ENCODE data around the gene WIF1.
A peak's percentile ranks its signal among the peaks of the same experiment; 100 is the strongest.

DNA sequence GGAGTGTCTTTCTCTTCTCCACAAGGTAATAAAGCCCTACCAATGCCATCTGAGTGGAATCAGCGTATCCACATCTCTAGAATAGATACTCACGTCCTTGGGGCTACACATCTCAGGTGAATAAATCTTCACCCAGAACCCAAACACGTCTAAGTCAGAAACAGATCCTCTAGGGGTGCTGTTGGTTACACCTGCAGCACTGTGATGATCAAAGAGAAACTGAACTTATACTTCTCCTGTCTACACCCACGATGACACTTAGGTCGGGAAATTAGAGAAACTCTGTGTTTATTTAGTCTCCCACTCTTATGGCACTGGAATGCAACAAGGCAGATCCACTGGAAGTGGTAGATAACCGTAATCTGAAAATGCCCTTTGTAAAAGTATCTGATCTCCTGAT is 46.2 kb downstream of the WIF1 start:
- TF ChIP-seq, protein P1, sequence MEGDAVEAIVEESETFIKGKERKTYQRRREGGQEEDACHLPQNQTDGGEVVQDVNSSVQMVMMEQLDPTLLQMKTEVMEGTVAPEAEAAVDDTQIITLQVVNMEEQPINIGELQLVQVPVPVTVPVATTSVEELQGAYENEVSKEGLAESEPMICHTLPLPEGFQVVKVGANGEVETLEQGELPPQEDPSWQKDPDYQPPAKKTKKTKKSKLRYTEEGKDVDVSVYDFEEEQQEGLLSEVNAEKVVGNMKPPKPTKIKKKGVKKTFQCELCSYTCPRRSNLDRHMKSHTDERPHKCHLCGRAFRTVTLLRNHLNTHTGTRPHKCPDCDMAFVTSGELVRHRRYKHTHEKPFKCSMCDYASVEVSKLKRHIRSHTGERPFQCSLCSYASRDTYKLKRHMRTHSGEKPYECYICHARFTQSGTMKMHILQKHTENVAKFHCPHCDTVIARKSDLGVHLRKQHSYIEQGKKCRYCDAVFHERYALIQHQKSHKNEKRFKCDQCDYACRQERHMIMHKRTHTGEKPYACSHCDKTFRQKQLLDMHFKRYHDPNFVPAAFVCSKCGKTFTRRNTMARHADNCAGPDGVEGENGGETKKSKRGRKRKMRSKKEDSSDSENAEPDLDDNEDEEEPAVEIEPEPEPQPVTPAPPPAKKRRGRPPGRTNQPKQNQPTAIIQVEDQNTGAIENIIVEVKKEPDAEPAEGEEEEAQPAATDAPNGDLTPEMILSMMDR (optimal IDR thresholded peaks at IDR 0.05 in 1 of 3, IDR thresholded peaks at IDR 0.05 in 1 of 3, conservative IDR thresholded peaks at IDR 0.05 in 1 of 3; ENCODE audit: extremely low read depth in 1 of 3, insufficient read depth in 2 of 3, low read length in 3 of 3) = peak; percentile 16 to 34 (median 25)
- TF ChIP-seq EZH2 (IDR thresholded peaks at IDR 0.05; ENCODE audit: low read length) = no peak

All from keratinocyte (primary cell).